ENCODE results near the gene PGLYRP1. TPM values are rescaled to one million over a fixed set of nuclear protein-coding genes. Genes with fewer than 3 reads are reported as not detected.

Gene PGLYRP1
- total RNA-seq, 1 experiment from 2014 or later: not detected

DNA sequence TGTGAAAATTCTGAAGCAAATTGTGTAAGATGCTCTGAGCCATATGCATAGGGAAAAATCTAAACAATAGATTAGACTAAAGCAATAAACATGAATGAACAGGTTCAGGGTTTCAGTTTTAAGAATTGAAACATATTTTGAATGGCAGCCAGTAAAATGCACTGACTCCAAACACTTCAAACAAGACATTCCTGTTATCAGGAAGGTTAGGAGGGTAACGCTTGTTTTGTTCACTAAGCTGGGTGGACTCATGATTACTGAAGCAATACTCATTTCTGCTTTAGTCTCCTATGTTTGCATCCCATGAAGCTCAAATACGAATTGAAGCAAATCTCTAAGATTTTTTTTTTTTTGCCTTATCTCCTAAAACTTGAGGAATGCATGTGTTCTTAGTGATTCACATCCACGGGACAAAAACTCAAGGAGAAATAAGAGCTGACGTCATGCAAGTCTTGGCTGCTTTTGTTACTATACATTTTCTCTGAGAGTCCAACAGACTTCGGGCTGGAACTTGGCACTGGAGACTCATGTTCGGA lies 47.0 kb upstream of the PGLYRP1 start:
- TF ChIP-seq, protein P1, sequence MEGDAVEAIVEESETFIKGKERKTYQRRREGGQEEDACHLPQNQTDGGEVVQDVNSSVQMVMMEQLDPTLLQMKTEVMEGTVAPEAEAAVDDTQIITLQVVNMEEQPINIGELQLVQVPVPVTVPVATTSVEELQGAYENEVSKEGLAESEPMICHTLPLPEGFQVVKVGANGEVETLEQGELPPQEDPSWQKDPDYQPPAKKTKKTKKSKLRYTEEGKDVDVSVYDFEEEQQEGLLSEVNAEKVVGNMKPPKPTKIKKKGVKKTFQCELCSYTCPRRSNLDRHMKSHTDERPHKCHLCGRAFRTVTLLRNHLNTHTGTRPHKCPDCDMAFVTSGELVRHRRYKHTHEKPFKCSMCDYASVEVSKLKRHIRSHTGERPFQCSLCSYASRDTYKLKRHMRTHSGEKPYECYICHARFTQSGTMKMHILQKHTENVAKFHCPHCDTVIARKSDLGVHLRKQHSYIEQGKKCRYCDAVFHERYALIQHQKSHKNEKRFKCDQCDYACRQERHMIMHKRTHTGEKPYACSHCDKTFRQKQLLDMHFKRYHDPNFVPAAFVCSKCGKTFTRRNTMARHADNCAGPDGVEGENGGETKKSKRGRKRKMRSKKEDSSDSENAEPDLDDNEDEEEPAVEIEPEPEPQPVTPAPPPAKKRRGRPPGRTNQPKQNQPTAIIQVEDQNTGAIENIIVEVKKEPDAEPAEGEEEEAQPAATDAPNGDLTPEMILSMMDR (conservative IDR thresholded peaks at IDR 0.05): no peak
- H3K23ac ChIP-seq (ENCODE audit: insufficient read length, low read depth, low read length): no peak overlapping the region
- H3K4me1 ChIP-seq (ENCODE audit: insufficient read depth, low read length): no peaks in the 10 kb centered on the region
- H2BK5ac ChIP-seq (ENCODE audit: insufficient read length, low read length): no peak overlapping the region
- Mint-ChIP-seq H3K9me3 (no peaks in the 10 kb centered on the region; a peak in 1 of 5 replicates), H3K4me1 (no peaks in the 10 kb centered on the region), H3K36me3 (ENCODE audit: insufficient read depth in 1 of 3, low read depth in 3 of 3) (no peaks in the 10 kb centered on the region), H3K27ac (no peak overlapping the region), H3K27me3 (ENCODE audit: low read depth) (peaks cover 63% of the 10 kb centered on the region), H3K4me3 (no peak overlapping the region)
- no peak overlapping the region for H4K91ac ChIP-seq (ENCODE audit: insufficient read length, low read depth, low read length)
- H4K5ac ChIP-seq (ENCODE audit: insufficient read length, low read depth, low read length): no peak overlapping the region
- no CpG with 5 or more reads among the region's 6 CpGs for WGBS (ENCODE audit: extremely low coverage, insufficient read length, low lambda C conversion rate)
- H3K27me3 ChIP-seq (ENCODE audit: insufficient read depth, low read length): no peaks in the 10 kb centered on the region; the same call in 1 of the 2 replicates
- H3K9ac ChIP-seq (ENCODE audit: extremely low read depth, insufficient read length, low read length): no peak overlapping the region
- no peaks in the 10 kb centered on the region for H4K20me1 ChIP-seq (ENCODE audit: control insufficient read depth, insufficient read depth, insufficient read length)
- no peak overlapping the region for H2BK120ac ChIP-seq (ENCODE audit: low read depth, low read length, poor library complexity, severe bottlenecking)
- H2BK12ac ChIP-seq (ENCODE audit: insufficient read length, low read depth, low read length): no peak overlapping the region
- no peaks in the 10 kb centered on the region for H3K9me3 ChIP-seq (ENCODE audit: control insufficient read depth, low read depth, low read length)
- H3K23me2 ChIP-seq (ENCODE audit: insufficient read length, low read depth, low read length, poor library complexity, severe bottlenecking): no peaks in the 10 kb centered on the region
- no peak overlapping the region for H3K56ac ChIP-seq (ENCODE audit: insufficient read length, low read depth, low read length)
- H3K27ac ChIP-seq (ENCODE audit: insufficient read length, low read depth, low read length): no peak overlapping the region
- no peak for DNase-seq
- no peak overlapping the region for H3K18ac ChIP-seq (ENCODE audit: insufficient read length, low read depth, low read length)
- H3T11ph ChIP-seq (ENCODE audit: low read length): no peak overlapping the region
- no peaks in the 10 kb centered on the region for H3K79me1 ChIP-seq (ENCODE audit: insufficient read depth, low read depth, low read length, poor library complexity, severe bottlenecking)
- H4K8ac ChIP-seq (replicated peaks; ENCODE audit: insufficient read length, low read depth, low read length): no peak overlapping the region
- no peak overlapping the region for H3K4me2 ChIP-seq (ENCODE audit: insufficient read depth, insufficient read length, low read length)
- no peaks in the 10 kb centered on the region for H3K79me2 ChIP-seq (ENCODE audit: insufficient read depth, low read length)
- H2AK5ac ChIP-seq (ENCODE audit: insufficient read length, low read length): no peak overlapping the region
- H2BK20ac ChIP-seq (ENCODE audit: low read depth, low read length, poor library complexity, severe bottlenecking): no peak overlapping the region
- H2AFZ ChIP-seq (ENCODE audit: low read length): no peak overlapping the region
- H2BK15ac ChIP-seq (ENCODE audit: low read depth, low read length): no peak overlapping the region
- no peak overlapping the region for H3K14ac ChIP-seq (ENCODE audit: insufficient read depth, low read length)
- no peak overlapping the region for H3K4ac ChIP-seq (ENCODE audit: low read depth, low read length)
